Measurements from ENCODE around the gene FHIT.

The FHIT gene

DNA sequence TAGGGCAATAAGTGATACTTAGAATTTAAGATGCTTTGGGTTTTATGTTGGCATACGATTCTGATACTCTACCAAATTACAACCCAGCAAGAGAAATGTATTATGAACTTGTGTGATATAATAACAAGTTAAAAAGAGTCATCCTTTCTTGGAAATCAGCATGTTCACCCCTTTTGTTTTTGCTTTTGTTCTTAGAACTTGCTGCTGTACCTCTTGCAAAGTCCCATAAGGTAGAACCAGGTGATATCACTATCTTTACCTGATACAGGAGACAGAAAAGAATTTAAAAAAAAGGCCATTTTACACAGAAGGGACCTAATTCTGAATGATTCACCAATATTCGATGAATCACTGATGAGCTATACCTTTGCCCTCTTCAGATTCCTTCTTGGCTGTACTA lies 810.4 kb downstream of the FHIT start:
- TF ChIP-seq TAF1 (IDR thresholded peaks at IDR 0.05; ENCODE audit: borderline replicate concordance, insufficient read depth, low read length) (no peak), REST (IDR thresholded peaks at IDR 0.05; ENCODE audit: insufficient read depth in 1 of 2, low read depth in 2 of 2, low read length in 2 of 2) (no peak), FOXP2 (optimal IDR thresholded peaks at IDR 0.05; ENCODE audit: borderline replicate concordance, extremely low read depth, extremely low read length, insufficient read depth) (no peak), SIN3A (IDR thresholded peaks at IDR 0.05; ENCODE audit: borderline replicate concordance, insufficient read depth, low read length) (no peak), POLR2AphosphoS5 (IDR thresholded peaks at IDR 0.05; ENCODE audit: low read depth, low read length) (no peak)

DNA sequence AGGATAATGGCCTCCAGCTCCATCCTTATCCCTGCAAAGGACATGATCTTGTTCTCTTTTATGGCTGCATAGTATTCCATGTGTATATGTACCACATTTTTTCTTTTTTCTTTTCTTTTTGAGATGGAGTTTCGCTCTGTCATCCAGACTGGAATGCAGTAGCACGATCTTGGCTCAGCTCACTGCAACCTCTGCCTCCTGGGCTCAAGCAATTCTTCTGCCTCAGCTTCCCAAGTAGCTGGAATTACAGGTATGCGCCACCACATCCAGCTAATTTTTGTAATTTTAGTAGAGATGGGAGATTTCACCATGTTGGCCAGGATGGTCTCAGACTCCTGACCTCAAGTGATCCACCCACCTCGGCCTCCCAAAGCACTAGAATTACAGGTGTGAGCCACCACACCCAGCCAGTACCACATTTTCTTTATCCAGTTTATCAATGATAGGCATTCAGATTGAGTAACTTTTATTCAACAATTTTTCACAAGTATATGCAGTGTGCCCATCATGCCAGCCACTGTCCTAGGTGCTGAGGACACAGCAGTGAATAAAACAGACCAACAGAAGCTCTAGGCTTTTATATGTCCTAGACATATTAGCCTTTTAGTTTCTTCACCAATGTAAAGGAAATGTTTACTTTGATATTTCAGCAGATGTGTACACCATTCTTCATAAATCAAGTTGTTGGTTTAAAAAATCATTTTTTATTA lies 815.2 kb downstream of the FHIT start:
- peak in 1 of 2 experiments; percentile 69; a peak in 1 of 4 replicates for TF ChIP-seq REST (IDR thresholded peaks at IDR 0.05; ENCODE audit: insufficient read depth in 1 of 2, low read depth in 2 of 2, low read length in 2 of 2)
- TF ChIP-seq TAF1 (IDR thresholded peaks at IDR 0.05; ENCODE audit: borderline replicate concordance, insufficient read depth, low read length): no peak
- TF ChIP-seq SIN3A (IDR thresholded peaks at IDR 0.05; ENCODE audit: borderline replicate concordance, insufficient read depth, low read length): no peak
- TF ChIP-seq FOXP2 (optimal IDR thresholded peaks at IDR 0.05; ENCODE audit: borderline replicate concordance, extremely low read depth, extremely low read length, insufficient read depth): no peak
- no peak for TF ChIP-seq POLR2AphosphoS5 (IDR thresholded peaks at IDR 0.05; ENCODE audit: low read depth, low read length)

- TF ChIP-seq TAF1 (IDR thresholded peaks at IDR 0.05; ENCODE audit: borderline replicate concordance, insufficient read depth, low read length): no peak
- no peak for TF ChIP-seq REST (IDR thresholded peaks at IDR 0.05; ENCODE audit: insufficient read depth in 1 of 2, low read depth in 2 of 2, low read length in 2 of 2)
- no peak for TF ChIP-seq SIN3A (IDR thresholded peaks at IDR 0.05; ENCODE audit: borderline replicate concordance, insufficient read depth, low read length)
- TF ChIP-seq POLR2AphosphoS5 (IDR thresholded peaks at IDR 0.05; ENCODE audit: low read depth, low read length): no peak
- TF ChIP-seq FOXP2 (optimal IDR thresholded peaks at IDR 0.05; ENCODE audit: borderline replicate concordance, extremely low read depth, extremely low read length, insufficient read depth): no peak
Observed at GRCh38 chr3:60434950-60435349, 816.3 kb downstream of the FHIT start.

- TF ChIP-seq TAF1 (IDR thresholded peaks at IDR 0.05; ENCODE audit: borderline replicate concordance, insufficient read depth, low read length) (no peak), SIN3A (IDR thresholded peaks at IDR 0.05; ENCODE audit: borderline replicate concordance, insufficient read depth, low read length) (no peak), FOXP2 (optimal IDR thresholded peaks at IDR 0.05; ENCODE audit: borderline replicate concordance, extremely low read depth, extremely low read length, insufficient read depth) (no peak), POLR2AphosphoS5 (IDR thresholded peaks at IDR 0.05; ENCODE audit: low read depth, low read length) (no peak), REST (IDR thresholded peaks at IDR 0.05; ENCODE audit: insufficient read depth in 1 of 2, low read depth in 2 of 2, low read length in 2 of 2) (no peak)
Observed at GRCh38 chr3:60434323-60434722, 816.9 kb downstream of the FHIT start.
